ENCODE results near the gene NIT2.

The NIT2 gene

DNA sequence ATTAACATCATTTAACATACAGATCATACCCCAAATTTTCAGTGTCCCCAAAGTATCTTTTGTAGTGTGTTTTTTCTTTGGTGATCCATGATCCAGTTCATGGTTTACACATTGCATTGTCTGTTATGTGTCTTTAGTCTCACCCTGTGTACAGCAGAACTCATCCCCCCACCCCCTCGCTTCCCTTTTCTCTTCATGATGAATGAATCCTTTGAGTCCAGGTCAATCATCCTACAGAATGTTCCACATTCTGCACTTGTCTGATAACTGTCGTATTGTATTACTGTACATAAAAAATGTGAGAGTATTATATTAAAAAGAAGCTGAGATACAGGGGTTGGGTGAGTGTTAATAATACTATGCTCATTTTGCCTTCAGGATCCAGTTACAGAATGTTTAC is 14.6 kb upstream of the NIT2 start:
- TF ChIP-seq, protein P1, sequence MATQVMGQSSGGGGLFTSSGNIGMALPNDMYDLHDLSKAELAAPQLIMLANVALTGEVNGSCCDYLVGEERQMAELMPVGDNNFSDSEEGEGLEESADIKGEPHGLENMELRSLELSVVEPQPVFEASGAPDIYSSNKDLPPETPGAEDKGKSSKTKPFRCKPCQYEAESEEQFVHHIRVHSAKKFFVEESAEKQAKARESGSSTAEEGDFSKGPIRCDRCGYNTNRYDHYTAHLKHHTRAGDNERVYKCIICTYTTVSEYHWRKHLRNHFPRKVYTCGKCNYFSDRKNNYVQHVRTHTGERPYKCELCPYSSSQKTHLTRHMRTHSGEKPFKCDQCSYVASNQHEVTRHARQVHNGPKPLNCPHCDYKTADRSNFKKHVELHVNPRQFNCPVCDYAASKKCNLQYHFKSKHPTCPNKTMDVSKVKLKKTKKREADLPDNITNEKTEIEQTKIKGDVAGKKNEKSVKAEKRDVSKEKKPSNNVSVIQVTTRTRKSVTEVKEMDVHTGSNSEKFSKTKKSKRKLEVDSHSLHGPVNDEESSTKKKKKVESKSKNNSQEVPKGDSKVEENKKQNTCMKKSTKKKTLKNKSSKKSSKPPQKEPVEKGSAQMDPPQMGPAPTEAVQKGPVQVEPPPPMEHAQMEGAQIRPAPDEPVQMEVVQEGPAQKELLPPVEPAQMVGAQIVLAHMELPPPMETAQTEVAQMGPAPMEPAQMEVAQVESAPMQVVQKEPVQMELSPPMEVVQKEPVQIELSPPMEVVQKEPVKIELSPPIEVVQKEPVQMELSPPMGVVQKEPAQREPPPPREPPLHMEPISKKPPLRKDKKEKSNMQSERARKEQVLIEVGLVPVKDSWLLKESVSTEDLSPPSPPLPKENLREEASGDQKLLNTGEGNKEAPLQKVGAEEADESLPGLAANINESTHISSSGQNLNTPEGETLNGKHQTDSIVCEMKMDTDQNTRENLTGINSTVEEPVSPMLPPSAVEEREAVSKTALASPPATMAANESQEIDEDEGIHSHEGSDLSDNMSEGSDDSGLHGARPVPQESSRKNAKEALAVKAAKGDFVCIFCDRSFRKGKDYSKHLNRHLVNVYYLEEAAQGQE (IDR thresholded peaks at IDR 0.05; ENCODE audit: low read depth): no peak
- no peak for TF ChIP-seq CEBPB (IDR thresholded peaks at IDR 0.05)
- TF ChIP-seq YY1 (IDR thresholded peaks at IDR 0.05; ENCODE audit: low read depth): no peak
- no peak for TF ChIP-seq TAF1 (IDR thresholded peaks at IDR 0.05; ENCODE audit: low read depth)
- no peak for TF ChIP-seq EGR1 (IDR thresholded peaks at IDR 0.05)
- TF ChIP-seq TCF12 (IDR thresholded peaks at IDR 0.05; ENCODE audit: low read depth): no peak
- no peak for TF ChIP-seq TEAD4 (IDR thresholded peaks at IDR 0.05)
- no peak for TF ChIP-seq FOXM1 (IDR thresholded peaks at IDR 0.05; ENCODE audit: borderline replicate concordance, low read depth)
- TF ChIP-seq RAD21 (IDR thresholded peaks at IDR 0.05; ENCODE audit: low read depth): no peak
- TF ChIP-seq ZBTB7A (IDR thresholded peaks at IDR 0.05; ENCODE audit: low read depth): no peak
- TF ChIP-seq, protein P2, sequence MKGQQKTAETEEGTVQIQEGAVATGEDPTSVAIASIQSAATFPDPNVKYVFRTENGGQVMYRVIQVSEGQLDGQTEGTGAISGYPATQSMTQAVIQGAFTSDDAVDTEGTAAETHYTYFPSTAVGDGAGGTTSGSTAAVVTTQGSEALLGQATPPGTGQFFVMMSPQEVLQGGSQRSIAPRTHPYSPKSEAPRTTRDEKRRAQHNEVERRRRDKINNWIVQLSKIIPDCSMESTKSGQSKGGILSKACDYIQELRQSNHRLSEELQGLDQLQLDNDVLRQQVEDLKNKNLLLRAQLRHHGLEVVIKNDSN (IDR thresholded peaks at IDR 0.05): no peak
- TF ChIP-seq EP300 (IDR thresholded peaks at IDR 0.05; ENCODE audit: borderline replicate concordance): no peak

- no peak for TF ChIP-seq ZBTB7A (IDR thresholded peaks at IDR 0.05; ENCODE audit: low read depth)
Observed at GRCh38 chr3:100324044-100324443, 10.5 kb upstream of the NIT2 start.

DNA sequence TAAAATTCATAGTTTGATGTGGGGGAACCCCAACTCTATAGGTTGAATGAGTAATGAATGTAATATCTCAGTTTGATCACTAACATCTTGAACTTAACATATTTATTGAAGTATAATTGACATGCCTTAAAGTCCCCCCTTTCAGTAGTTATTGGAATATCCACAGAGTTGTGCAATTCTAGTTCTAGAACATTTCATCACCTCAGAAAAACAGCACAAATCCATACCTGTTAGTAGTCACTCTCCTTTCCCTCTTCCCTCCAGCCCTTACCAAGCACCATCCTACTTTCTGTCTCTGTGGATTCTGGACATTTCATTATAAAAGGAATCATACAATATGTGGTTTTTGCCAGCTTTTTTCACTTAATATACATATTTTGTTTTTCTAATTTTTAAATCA is 8.7 kb upstream of the NIT2 start:
- no peak for TF ChIP-seq FOXM1 (IDR thresholded peaks at IDR 0.05; ENCODE audit: borderline replicate concordance, low read depth)
- no peak for TF ChIP-seq CEBPB (IDR thresholded peaks at IDR 0.05)
- TF ChIP-seq TEAD4 (IDR thresholded peaks at IDR 0.05): no peak
- no peak for TF ChIP-seq EGR1 (IDR thresholded peaks at IDR 0.05)
- TF ChIP-seq, protein P1 (IDR thresholded peaks at IDR 0.05; ENCODE audit: low read depth): no peak
- no peak for TF ChIP-seq RAD21 (IDR thresholded peaks at IDR 0.05; ENCODE audit: low read depth)
- TF ChIP-seq EP300 (IDR thresholded peaks at IDR 0.05; ENCODE audit: borderline replicate concordance): no peak
- TF ChIP-seq TAF1 (IDR thresholded peaks at IDR 0.05; ENCODE audit: low read depth): no peak
- no peak for TF ChIP-seq CREB1 (IDR thresholded peaks at IDR 0.05; ENCODE audit: low read depth)
- TF ChIP-seq TCF12 (IDR thresholded peaks at IDR 0.05; ENCODE audit: low read depth): no peak
- TF ChIP-seq ZBTB7A (IDR thresholded peaks at IDR 0.05; ENCODE audit: low read depth): no peak
- TF ChIP-seq, protein P3, sequence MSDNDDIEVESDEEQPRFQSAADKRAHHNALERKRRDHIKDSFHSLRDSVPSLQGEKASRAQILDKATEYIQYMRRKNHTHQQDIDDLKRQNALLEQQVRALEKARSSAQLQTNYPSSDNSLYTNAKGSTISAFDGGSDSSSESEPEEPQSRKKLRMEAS (IDR thresholded peaks at IDR 0.05): no peak
- TF ChIP-seq YY1 (IDR thresholded peaks at IDR 0.05; ENCODE audit: low read depth): no peak
- no peak for TF ChIP-seq NFIC (IDR thresholded peaks at IDR 0.05)
- TF ChIP-seq, protein P2 (IDR thresholded peaks at IDR 0.05): no peak

DNA sequence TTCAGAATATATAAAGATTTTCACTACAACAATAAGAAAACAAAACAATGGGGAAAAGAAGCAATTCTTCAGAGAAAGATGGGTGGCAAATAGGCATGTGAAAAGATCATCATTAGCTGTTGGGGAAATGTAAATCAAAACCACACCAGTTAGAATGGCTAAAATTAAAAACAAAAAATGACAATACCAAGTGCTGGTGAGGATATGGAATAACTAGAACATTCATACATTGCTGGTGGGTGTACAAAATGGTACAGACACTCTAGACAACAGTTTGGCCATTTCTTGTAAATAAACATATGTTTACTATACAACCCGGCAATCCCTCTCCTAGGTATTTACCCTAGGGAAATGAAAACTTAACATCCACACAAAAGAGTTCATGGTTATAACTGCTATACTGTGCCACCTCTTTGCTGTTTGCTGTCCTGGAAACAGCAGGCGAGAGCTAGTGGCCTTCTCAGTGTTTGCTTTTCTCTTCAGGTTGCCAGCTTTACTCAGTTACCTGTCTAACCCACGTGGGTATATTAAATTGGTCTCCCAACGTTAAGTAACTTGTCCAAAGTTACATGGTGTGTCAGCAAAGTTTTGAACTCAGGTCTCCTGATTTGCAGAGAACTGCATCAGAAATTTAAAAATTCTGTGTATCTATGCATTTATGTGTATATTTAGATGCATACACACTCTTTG is 4.6 kb upstream of the NIT2 start:
- TF ChIP-seq FOXM1 (IDR thresholded peaks at IDR 0.05; ENCODE audit: borderline replicate concordance, low read depth) (no peak), NFIC (IDR thresholded peaks at IDR 0.05) (no peak), YY1 (IDR thresholded peaks at IDR 0.05; ENCODE audit: low read depth) (no peak), CEBPB (IDR thresholded peaks at IDR 0.05) (no peak), CREB1 (IDR thresholded peaks at IDR 0.05; ENCODE audit: low read depth) (no peak), RAD21 (IDR thresholded peaks at IDR 0.05; ENCODE audit: low read depth) (no peak), TCF12 (IDR thresholded peaks at IDR 0.05; ENCODE audit: low read depth) (no peak), ZBTB7A (IDR thresholded peaks at IDR 0.05; ENCODE audit: low read depth) (no peak), TEAD4 (IDR thresholded peaks at IDR 0.05) (no peak), EGR1 (IDR thresholded peaks at IDR 0.05) (no peak), TAF1 (IDR thresholded peaks at IDR 0.05; ENCODE audit: low read depth) (no peak), EP300 (IDR thresholded peaks at IDR 0.05; ENCODE audit: borderline replicate concordance) (no peak)
- TF ChIP-seq, protein P2 (IDR thresholded peaks at IDR 0.05): no peak
- TF ChIP-seq, protein P3 (IDR thresholded peaks at IDR 0.05): no peak
- TF ChIP-seq, protein P1 (IDR thresholded peaks at IDR 0.05; ENCODE audit: low read depth): no peak
